ENCODE data around the gene HIVEP2. TPM values are rescaled to one million over a fixed set of nuclear protein-coding genes. Genes with fewer than 3 reads are reported as not detected.
A peak's percentile ranks its signal among the peaks of the same experiment; 100 is the strongest.

Gene HIVEP2
- total RNA-seq, 2 experiments from 2014 or later: 48.4 to 48.6 TPM

DNA sequence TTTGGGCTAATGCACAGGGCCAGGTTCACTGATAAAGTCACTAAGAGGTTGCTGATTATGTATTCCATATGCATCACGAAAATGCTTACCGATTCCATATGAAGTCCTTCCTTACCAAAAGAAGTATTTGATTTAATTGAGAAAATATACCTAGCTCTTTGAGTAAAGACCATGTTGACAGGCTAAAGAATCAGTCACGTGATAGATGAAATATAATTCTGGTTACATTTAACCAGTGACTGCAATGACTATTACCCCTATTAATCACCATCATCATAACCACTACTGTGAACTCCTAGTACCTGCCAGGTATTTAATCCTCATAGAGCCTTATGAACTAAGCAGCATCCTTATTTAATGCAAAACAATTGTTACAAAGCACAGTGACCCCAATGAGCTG is 110.1 kb downstream of the HIVEP2 start:
- TF ChIP-seq, protein P1, sequence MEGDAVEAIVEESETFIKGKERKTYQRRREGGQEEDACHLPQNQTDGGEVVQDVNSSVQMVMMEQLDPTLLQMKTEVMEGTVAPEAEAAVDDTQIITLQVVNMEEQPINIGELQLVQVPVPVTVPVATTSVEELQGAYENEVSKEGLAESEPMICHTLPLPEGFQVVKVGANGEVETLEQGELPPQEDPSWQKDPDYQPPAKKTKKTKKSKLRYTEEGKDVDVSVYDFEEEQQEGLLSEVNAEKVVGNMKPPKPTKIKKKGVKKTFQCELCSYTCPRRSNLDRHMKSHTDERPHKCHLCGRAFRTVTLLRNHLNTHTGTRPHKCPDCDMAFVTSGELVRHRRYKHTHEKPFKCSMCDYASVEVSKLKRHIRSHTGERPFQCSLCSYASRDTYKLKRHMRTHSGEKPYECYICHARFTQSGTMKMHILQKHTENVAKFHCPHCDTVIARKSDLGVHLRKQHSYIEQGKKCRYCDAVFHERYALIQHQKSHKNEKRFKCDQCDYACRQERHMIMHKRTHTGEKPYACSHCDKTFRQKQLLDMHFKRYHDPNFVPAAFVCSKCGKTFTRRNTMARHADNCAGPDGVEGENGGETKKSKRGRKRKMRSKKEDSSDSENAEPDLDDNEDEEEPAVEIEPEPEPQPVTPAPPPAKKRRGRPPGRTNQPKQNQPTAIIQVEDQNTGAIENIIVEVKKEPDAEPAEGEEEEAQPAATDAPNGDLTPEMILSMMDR (IDR thresholded peaks at IDR 0.05): no peak
- Mint-ChIP-seq H3K27ac (peak overlapping the region; percentile 66), H3K27me3 (no peaks in the 10 kb centered on the region), H3K4me1 (ENCODE audit: low read depth) (peaks cover 90% of the 10 kb centered on the region), H3K4me3 (no peak overlapping the region), H3K9me3 (no peaks in the 10 kb centered on the region), H3K36me3 (ENCODE audit: low read depth) (peaks cover 61% of the 10 kb centered on the region)
- H3K27ac ChIP-seq (ENCODE audit: low read depth in 1 of 2, low read length in 2 of 2): no peak overlapping the region
- CTCF ChIA-PET: interaction anchor here (1.0 to 2.2 kb wide), 4 partner anchors 10 to 35 kb away, joined by 3 to 5 read pairs (median 4); no protein-coding TSS in a partner anchor
- POLR2A ChIA-PET: interaction anchor here (1.1 to 2.8 kb wide), 3 partner anchors 8 to 32 kb away, joined by 3 to 15 read pairs (median 6); no protein-coding TSS in a partner anchor
- peaks cover 18% of the 10 kb centered on the region for H3K4me1 ChIP-seq (ENCODE audit: insufficient read depth, low read length)
- H3K4me3 ChIP-seq (ENCODE audit: low read length): no peak overlapping the region
- H3K36me3 ChIP-seq (ENCODE audit: insufficient read depth, low read length): peaks cover 31% of the 10 kb centered on the region
- DNase-seq (no peak), ATAC-seq (ENCODE audit: poor library complexity) (no peak)
- H3K9me3 ChIP-seq (ENCODE audit: control insufficient read depth in 1 of 2, insufficient read depth in 1 of 2, low read length in 2 of 2): no peaks in the 10 kb centered on the region
- intact Hi-C loops (cut with DNase I, micrococcal nuclease): no loop called here
- H3K27me3 ChIP-seq (ENCODE audit: control insufficient read depth in 1 of 2, insufficient read depth in 2 of 2, low read length in 2 of 2): no peaks in the 10 kb centered on the region

DNA sequence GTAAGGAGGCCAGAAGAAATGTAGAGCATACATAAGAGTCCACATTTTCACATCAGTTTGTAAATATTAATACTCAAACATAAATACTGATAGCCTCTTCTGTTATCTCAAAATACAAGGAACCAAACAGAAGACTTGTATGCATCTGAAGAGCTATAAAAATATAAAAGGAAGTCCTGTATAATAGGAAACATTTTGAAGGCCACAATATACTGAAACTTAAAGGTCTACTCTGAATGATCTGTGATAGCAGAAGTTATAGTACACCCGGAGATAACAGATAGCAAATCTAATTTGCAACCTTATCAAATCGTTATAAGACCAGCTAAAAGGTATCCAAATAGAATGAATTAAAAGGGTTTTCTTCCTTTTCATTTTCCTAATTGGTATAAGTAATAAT is 111.2 kb downstream of the HIVEP2 start:
- Histone ChIP-seq H3K4me1 (ENCODE audit: insufficient read depth, low read length) (peaks cover 12% of the 10 kb centered on the region), H3K27ac (ENCODE audit: low read depth in 1 of 2, low read length in 2 of 2) (no peak overlapping the region), H3K27me3 (ENCODE audit: control insufficient read depth in 1 of 2, insufficient read depth in 2 of 2, low read length in 2 of 2) (no peaks in the 10 kb centered on the region), H3K9me3 (ENCODE audit: control insufficient read depth in 1 of 2, insufficient read depth in 1 of 2, low read length in 2 of 2) (no peaks in the 10 kb centered on the region), H3K4me3 (ENCODE audit: low read length) (no peak overlapping the region), H3K36me3 (ENCODE audit: insufficient read depth, low read length) (peaks cover 31% of the 10 kb centered on the region)
- DNase-seq (no peak), ATAC-seq (ENCODE audit: poor library complexity) (no peak)
- intact Hi-C loops (cut with DNase I, micrococcal nuclease): no loop called here
- Mint-ChIP-seq H3K36me3 (ENCODE audit: low read depth) (peaks cover 69% of the 10 kb centered on the region), H3K27me3 (no peaks in the 10 kb centered on the region), H3K4me3 (peak overlapping the region; percentile 6), H3K4me1 (ENCODE audit: low read depth) (peaks cover 90% of the 10 kb centered on the region), H3K27ac (peak overlapping the region; percentile 31), H3K9me3 (no peaks in the 10 kb centered on the region)
- CTCF ChIA-PET: no interaction called here
- POLR2A ChIA-PET: interaction anchor here (1.1 to 2.8 kb wide), 4 partner anchors 9 to 33 kb away, joined by 3 to 15 read pairs (median 5); no protein-coding TSS in a partner anchor
- TF ChIP-seq, protein P1 (IDR thresholded peaks at IDR 0.05): no peak

DNA sequence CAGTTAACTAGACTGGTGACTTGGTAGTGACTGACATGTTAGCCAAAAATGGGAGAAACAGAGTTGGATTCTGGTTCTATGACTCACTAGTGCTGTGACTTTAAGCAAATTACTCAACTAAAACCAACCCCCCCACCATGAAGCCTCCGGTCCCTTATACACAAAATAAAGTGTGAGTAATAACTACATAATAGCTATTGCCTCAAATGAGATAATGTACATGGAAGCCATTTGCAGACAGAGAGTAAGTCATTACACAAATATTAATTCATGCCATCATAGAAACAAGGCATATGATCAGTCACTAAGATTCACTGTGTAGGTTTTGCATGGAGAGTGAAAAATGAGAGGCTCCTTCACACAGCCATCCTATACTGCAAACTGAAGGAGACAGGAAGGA is 111.9 kb downstream of the HIVEP2 start:
- no peaks in the 10 kb centered on the region for H3K27me3 Mint-ChIP-seq
- intact Hi-C loops (cut with DNase I, micrococcal nuclease): no loop called here
- POLR2A ChIA-PET: interaction anchor here (0.5 to 2.8 kb wide), 3 partner anchors 10 to 132 kb away, joined by 3 to 15 read pairs (median 4); no protein-coding TSS in a partner anchor
- H3K4me3 Mint-ChIP-seq: no peak overlapping the region
- Histone ChIP-seq H3K27me3 (ENCODE audit: control insufficient read depth in 1 of 2, insufficient read depth in 2 of 2, low read length in 2 of 2) (no peaks in the 10 kb centered on the region), H3K4me1 (ENCODE audit: insufficient read depth, low read length) (peaks cover 12% of the 10 kb centered on the region), H3K27ac (ENCODE audit: low read depth in 1 of 2, low read length in 2 of 2) (no peak overlapping the region), H3K9me3 (ENCODE audit: control insufficient read depth in 1 of 2, insufficient read depth in 1 of 2, low read length in 2 of 2) (no peaks in the 10 kb centered on the region), H3K36me3 (ENCODE audit: insufficient read depth, low read length) (peaks cover 31% of the 10 kb centered on the region), H3K4me3 (ENCODE audit: low read length) (no peak overlapping the region)
- H3K4me1 Mint-ChIP-seq (ENCODE audit: low read depth): peaks cover 89% of the 10 kb centered on the region
- no peaks in the 10 kb centered on the region for H3K9me3 Mint-ChIP-seq
- H3K27ac Mint-ChIP-seq: peak overlapping the region; percentile 31
- CTCF ChIA-PET: no interaction called here
- peaks cover 72% of the 10 kb centered on the region for H3K36me3 Mint-ChIP-seq (ENCODE audit: low read depth)
- DNase-seq: peak in 2 of 14 experiments; percentile 39 to 54
- TF ChIP-seq, protein P1 (IDR thresholded peaks at IDR 0.05): no peak
- ATAC-seq (ENCODE audit: poor library complexity): peak; percentile 37
